Stimulated activated CD8-positive, alpha-beta memory T cell treated with anti-CD3 and anti-CD28 coated beads, Interleukin-2, amount 100 ng/mL, for 1 hour (primary cell): ENCODE results near the gene SCML1.

Experiments
- DNase-seq, 2 donors: peaks; one replicate each; pipeline ENCODE4 v3.0.0-alpha.2; 2020; ENCODE audit warnings: low read depth in 2 of 2

Gene SCML1, protein sequence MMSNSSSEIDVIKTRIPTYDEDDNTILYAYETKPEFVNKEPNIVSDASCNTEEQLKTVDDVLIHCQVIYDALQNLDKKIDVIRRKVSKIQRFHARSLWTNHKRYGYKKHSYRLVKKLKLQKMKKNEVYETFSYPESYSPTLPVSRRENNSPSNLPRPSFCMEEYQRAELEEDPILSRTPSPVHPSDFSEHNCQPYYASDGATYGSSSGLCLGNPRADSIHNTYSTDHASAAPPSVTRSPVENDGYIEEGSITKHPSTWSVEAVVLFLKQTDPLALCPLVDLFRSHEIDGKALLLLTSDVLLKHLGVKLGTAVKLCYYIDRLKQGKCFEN

DNA sequence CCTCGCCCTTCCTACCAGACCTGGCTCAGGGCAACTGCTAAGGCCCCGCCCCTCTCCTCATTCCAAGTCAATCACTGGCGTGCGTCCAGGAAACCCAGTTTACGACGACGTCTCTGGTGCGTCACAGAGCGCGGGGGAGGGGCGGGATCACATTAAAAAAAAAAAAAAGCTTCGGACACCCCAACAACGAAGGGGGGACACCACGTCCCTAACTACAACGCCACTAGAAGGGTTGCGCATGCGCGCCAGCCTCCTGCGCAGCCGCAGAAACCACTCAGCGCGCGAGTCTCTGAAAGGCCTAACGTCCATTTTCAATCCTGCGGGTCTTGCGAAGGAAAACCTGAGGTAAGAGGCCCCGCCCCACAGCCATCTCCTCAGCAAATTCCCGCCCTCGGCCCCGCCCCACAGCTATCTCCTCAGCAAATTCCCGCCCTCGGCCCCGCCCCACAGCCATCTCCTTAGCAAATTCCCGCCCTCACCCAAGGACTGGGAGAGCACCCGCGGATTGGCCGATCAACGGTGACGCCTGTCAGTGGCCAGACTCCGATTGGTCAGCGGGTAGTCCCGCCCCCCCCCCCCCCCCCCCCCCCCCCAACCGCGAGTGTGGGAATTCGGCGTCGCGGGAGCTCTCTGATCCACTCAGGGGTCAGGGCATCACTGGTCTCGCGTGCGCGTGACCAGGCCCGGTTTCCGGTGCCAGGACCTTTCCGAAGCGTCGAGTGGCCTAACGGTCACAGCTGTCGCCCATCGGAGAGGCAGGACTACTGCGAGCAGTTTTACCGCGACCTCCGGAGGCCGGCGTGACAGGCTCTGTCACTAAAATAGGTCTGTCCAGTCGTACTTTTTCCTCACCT, at the start of gene SCML1:
SCML1 (plus strand) TSS at position 638 of the 854 bp plus-strand sequence. CDS start 6,694 bp downstream, outside the sequence.
- DNase-seq, result peak; percentile 63 to 75

DNA sequence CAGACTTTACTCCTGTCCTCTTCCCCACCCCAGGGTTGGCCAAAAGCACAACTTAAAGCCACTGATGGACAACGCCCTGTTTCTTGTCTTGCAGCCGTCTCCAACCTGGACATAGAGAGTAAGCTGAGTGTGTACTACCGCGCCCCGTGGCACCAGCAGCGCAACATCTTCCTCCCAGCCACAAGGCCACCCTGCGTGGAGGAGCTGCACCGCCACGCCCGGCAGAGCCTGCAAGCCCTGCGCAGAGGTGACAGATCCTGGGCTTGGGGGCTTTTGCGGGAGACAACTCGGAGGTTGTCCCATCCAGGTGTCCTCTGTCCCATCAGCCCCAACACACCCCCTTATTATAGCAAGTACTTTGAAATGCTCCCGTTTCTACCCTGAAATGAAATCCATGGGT, 49.6 kb upstream of the SCML1 start:
- DNase-seq, result no peak

DNA sequence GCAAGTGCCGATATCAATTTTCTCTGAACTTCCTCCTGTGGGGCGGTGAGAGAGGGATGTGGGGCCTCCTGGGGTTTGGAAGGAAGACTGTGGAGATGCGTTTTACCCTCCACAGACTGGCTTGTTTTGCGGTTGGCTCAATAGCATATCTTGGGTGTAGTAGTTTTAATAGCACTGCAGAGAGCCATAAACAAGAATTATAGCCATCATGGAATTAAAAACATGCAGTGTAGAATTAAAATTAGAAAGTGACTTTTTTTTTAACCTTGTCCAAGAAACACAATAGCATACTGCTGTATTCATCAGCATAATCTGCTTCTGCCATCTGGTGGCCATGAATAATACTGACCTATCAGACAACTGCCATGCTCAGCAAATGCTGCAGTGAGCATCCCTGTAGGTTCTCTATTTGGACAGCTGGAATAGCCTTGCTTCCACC, 47.3 kb upstream of the SCML1 start:
- no peak for DNase-seq

DNA sequence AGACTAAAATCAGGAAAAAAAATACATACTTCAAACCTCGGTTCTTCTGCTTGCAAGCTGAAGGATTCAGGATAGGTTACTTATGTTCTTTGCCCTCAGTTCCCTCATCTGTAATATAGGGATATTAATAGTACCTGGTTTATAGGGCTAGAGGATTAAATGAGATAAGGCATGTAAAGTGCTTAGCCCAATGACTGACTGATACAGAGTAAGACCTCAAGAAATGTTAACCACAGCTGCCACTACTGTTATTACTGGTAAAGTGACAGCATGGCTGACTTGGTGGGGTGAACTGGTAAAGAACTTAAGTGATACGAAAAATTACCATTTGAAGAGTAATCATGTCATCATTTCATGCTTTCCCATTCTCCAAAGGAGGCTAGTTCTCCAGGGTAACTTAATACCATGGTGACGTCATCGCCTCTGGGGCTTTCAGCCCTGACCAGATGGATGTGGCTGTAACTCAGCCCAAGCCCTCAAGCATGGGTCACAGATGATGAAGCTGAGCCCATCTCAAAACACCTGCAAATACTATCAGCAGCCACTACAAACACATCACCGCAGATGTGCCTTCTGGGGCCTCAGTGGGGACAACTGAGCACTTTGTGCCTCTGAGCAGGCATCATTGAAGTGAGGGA, 44.5 kb upstream of the SCML1 start:
- no peak for DNase-seq

DNA sequence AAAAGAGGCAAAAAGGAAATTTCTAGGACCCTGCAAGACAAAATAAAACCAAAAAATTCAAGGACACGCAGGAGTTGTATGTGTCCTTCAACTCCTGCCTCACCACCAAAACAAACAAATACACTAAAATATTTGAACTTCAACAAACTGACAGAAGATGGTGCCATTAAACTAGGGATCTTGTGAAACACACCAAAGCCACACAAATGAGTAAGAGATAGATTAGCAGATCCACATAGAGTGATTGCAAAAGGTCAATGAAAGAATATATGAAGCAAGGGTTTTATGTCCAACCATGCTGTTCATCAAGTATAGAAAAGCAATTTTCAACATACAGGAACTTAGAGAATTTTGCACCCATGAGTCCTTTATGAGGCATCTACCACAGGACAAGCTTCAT, 40.1 kb upstream of the SCML1 start:
- no peak for DNase-seq

DNA sequence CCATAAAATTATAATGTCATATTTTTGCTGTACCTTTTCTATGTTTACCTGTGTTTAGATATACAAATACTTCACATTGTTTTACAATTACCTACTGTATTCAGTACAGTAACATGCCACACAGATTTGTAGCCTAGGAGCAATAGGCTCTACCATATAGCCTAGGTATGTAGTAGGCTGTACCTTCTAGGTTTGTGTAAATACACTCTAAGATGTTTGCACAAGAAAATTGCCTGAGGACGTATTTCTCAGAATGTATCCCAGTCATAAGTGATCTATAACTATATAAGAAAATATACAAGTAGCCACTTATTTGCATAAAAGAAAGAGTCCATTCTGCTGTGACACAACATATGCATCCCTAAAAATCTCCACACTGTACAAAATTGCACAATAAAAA, 36.3 kb upstream of the SCML1 start:
- no peak for DNase-seq

DNA sequence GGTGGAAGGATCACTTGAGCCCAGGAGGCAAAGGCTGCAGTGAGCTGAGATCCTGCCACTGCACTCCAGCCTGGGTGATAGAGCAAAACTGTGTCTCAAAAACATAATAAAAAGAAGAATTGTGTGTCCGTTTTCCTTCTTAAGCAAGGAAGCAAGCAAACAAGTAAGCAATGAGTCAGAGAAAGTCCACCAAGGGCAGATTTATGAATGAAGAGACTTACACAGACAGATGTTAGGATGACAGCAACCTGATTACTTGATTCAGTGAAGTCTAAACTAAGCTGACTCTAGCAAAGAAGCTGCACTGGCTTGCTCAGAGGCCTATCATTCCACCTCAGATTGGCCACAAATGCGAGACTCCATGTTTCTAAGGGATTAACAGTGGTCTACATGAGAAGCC, 34.1 kb upstream of the SCML1 start:
- DNase-seq, result no peak

DNA sequence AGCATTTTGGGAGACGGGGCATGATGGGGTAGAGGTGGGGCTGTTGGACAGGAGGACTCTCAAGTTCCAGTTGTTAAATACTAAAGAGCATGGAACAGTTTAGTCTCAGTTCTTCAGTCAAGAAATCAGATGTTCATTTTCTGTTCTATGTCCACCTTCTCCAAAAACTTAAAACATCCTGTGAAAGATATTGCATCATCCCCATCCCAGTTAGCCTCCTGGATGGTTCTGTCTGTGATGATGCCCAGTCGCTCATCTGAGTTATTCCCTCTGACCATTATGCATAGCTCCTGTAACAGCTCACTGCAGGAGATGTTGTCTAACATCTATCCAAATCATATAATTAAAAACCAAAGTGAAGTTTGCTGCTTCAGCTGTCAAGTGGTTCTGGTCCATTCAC, 32.1 kb upstream of the SCML1 start:
- DNase-seq, result no peak

DNA sequence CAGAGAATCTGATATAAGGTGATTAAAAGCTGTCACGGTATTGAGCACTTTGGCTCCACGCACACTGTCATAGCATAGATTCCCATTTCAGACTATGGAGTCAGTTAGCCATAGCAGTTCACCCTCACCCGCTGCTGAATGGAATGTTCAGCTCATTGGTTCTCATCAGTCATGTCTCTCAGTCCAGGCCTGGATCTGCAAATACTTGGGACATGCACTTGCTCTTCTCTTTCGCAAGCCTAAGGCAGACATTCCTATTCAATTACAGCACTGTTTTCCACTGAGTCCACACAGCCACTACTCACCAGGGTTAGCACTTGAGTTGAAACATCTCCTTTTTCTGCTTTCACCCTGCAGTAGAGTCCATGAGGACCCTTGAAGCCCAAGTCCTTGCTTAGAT, 30.6 kb upstream of the SCML1 start:
- no peak for DNase-seq

DNA sequence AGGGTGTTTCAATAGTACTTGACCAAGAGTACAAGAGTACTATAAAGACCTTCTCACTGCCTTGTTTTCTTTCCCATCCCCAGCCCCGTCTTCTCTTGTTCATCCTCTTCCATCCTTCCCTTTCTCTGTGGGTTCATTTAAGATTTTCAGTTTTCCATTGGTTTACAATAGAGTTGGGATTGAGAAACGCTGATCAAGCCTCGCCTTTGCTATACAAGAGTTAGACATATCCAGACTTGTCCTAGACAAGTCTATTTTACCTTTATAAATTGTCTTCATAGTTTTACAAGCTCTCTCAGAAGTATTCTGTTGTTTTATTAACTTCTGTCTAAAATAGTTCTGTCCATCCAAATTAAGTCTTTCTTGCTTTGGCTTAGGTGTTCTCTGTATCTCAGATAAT, 29.6 kb upstream of the SCML1 start:
- no peak for DNase-seq

DNA sequence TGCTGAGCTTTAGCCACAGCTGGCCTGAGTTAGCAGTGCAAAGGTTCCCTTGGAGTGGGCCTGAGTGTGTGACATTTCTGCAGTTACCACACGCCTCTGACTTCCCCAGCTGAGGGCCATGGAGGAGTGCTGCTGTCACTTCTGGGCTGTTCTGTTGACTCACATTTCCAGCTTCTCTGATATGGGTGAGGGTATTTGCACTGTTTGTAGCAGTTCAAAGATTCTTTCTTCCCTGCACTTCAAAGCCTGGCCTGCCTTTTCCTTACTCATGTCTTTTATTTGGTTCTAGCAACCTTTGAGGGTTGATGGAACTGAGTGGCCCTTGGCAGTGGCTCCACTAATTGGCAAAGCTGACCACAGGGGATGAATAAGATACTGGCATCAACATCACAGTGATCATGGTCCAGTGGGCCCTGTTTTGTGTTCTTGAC, 26.4 kb upstream of the SCML1 start:
- no peak for DNase-seq

DNA sequence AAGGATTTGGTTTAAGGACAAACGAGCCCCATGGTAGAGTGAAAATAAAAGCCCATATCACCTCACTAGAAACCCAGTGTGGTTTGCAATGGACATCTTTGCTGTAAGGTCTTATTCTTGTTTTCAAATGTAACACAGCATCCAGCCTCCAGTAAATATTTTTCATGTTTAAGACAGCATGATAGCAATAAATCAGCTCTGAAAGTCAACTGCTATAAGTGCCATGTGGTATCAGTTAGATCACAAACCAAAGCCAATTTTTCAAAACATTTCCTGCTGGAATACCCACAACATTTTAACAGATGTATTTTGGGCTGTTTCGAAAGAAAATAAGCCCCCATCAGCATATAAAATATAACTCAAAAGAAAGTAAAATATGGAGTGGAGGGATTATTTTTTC, 24.0 kb upstream of the SCML1 start:
- no peak for DNase-seq

DNA sequence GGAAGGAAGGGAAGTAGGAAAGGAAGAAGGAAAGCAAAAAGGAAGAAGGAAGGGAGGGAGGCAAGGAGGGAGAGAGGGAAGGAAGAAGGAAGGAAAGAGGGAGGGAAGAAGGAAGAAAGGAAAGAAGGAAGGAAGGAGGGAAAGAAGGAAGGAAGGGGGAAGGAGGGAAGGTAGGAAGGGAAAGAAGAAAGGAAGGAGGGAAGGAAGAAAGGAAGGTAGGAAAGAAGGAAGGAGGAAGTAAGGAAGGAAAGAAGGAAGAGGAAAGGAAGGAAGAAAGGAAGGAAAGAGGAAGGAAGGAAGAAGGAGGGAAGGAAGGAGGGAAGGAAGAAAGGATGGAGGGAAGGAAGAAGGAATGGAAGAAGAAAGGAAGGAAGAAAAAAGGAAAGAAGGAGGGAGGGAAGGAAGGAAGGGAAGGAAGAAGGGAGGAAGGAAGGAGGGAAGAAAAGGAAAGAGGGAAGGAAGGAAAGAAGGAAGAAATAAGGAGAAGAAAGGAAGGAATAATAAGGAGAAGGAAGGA, 18.6 kb upstream of the SCML1 start:
- DNase-seq, result no peak

DNA sequence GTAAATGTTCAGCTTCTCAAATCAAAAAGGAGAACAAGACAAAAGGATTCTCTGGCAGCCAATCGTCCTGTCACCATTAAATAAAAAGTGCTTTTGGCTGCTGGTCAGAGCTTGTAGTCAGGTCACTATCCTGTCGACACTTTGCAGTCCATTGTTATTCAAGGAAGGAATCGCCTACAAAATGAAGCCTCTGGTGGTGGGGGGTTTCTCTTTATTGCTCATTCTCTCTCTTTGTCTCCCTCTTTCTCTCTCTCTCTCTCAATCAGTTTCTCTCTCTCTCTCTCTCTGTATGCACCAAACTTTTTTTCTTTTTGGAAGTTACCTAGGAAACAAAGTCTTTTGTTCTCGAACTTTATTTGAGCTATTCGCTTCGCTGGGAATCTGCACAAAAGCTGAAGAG, 17.6 kb upstream of the SCML1 start:
- no peak for DNase-seq

DNA sequence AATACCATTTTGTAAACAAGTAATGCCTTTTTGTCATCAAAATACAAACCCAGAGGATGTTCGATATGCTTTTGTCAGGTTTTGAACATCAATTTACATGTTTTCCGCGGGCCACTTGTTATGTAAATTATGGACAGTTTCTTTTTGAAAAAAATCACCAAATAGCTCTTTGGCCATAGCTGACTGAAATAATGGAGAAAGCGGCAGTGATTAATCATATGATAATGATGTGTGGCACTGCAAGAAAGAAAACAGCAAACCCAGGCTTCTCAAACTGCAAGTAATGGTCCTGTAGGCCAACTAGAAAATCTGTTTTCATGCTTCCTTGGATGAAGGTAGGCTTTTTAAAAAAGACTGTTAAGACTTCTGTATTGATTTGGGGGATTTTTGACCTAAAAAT, 15.6 kb upstream of the SCML1 start:
- DNase-seq, result no peak

DNA sequence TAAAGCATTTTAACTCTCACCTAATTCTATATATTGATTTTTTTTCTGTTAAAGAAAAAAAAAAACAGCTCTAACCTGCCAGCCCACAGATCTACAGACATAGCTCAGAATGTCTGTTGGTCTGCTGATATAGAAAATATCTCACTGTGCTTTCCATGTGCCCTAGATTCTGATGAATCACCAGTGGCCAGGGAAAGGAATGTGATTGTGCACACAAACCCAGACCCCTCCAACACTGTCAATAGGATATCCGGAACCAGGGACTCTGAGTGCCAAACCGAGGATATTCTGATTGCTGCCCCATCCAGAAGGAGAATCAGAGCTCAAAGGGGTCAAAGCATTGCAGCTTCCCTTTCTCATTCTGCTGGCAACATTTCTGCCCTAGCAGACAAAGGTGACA, 12.1 kb upstream of the SCML1 start:
- no peak for DNase-seq

DNA sequence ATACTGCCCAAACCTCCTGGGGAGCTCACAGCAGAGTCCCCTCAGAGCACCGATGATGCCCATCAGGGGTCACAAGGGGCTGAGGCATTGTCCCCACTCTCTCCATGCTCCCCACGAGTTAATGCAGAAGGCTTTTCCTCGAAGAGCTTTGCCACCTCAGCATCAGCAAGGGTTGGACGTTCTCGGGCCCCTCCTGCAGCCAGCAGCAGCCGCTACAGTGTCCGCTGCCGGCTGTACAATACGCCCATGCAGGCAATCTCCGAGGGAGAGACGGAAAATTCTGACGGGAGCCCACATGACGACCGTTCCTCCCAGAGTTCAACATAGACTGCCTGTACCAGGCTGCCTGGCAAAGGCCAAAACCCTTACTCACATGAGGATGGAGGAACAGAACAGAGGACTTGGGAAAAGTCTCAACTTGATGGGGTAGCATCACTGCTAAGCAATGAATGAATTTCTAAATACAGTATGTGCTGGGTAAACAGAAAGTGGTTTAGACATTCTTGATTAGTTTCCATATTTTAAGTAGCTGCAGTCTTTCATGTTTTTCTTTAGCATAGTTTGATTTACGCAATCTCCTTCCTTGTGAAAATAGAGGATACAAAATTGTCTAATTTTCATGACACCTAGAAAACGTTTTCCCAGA, 5.0 kb upstream of the SCML1 start:
- no peak for DNase-seq

DNA sequence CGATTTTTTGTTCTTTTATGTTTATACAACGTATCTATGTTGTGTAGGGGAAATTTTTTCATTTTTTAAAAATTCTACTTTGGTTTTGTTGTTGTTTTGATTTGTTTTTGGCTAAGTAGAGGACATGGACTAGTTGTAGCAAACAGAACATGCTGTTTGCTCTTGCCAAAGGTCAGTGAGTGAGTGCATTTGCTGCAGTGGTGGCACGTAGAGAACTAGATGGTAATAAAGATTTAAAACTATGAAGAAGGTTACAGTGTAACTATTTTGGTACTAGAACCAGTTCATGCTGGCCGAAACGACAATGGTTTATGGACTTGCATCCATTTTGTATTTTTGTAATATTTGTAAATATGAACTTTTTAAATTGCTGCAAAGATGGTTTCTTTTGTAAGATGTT, 1.9 kb upstream of the SCML1 start:
- DNase-seq, result no peak

DNA sequence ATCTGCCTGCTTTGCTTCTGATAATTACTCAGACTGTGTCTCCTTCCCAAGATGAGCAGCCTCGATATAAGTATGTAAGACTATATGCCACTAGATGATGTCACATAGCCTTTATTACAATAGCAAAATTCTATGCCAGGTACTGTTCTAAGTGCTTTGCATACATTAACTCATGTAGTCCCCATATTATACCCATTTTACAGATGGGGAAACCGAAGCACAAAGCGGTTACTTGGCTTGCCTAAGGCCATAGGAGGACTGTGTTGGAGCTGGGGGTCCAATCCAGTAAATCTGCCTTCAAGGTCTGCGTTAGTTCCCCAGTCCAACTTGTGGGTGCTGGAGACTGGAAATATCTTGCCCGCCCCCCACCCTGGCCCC, 826 bp upstream of the SCML1 start:
- no peak for DNase-seq

DNA sequence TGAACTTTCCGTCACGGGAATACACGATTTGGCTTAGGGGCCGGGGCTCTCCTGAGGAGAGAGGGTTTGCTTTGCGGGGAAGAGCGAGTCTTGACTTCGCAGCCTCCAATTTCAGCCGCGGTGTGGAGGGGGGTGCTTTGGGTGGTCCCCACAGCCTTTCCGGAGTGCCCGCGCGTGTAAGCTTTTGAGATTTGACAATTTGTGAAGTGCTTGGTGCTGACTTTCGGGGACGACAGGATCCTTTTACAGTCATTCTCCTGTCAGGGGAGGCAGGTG, 355 bp downstream of the SCML1 start:
- no peak for DNase-seq

DNA sequence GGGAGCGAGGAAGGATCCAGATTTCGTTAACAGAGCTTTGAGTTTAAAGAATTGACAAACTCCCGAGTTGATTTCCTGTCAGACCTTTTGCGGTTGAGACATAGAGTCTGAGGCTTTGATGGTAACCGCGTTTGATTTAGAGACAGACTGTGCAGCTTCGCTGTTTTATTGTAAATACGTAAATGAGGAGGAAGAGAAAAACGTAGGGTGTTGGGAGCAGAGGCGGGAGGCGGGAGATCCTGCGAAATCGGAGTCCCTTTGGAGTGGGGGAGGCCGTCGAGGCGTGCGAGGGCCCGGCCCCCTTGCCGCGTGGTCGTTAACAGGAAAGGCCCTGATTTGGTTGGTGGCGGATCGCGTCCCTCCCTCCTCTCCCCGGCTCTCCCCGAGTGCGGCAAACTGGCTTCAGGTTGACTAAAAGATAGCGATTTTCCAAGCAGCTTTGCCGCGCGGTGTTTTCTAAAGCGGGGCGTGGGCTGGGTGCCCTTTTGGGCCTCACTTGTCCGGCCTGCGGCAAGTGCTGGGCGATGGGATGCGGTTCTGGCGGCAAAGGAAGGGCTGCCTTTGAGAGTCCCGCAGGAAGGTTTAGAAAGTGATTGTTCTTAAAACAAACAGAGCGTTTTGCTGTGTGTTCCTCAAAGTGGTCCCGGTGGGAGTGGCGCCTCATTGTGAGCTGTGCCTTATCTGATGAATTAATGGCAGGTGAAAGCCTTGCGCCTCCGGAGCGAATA, 857 bp downstream of the SCML1 start:
- no peak for DNase-seq
